Activated CD8-positive, alpha-beta memory T cell treated with anti-CD3 and anti-CD28 coated beads for 24 hours (primary cell): ENCODE results near the gene COX6A1.
"Not testable (repeated sequence)": the region's sequence is repeated elsewhere in the genome, so short reads cannot be mapped to it uniquely, and the experiment has no call there.

ENCODE experiments used
- DNase-seq: peaks from one replicate; pipeline ENCODE4 v3.0.0-alpha.2; 2020

COX6A1 gene

GRCh38 chr12:120428597-120429229 lies 9.2 kb upstream of the COX6A1 start:
- no peak for DNase-seq

GRCh38 chr12:120429368-120429767 lies 8.5 kb upstream of the COX6A1 start:
- DNase-seq, result no peak

GRCh38 chr12:120432772-120433525 lies 5.0 kb upstream of the COX6A1 start:
- no peak for DNase-seq

GRCh38 chr12:120438495-120439198 lies 734 bp downstream of the COX6A1 start:
- DNase-seq, result no peak

- peak; percentile 83 for DNase-seq
Measured at GRCh38 chr12:120439646-120440247, 1.8 kb downstream of the COX6A1 start.

GRCh38 chr12:120444676-120445075 lies 6.8 kb downstream of the COX6A1 start:
- DNase-seq, result no peak

GRCh38 chr12:120445911-120446843 lies 8.3 kb downstream of the COX6A1 start, which contains the start of the genes GATC and TRIAP1:
Gene GATC, plus strand, starts transcription at chr12:120446444. Its CDS starts 37 bp downstream, at chr12:120446481.
Gene TRIAP1, minus strand, starts transcription at chr12:120446384. Its CDS starts 12 bp downstream, at chr12:120446372.
- DNase-seq, result peak; percentile 97

- not testable (repeated sequence) for DNase-seq
Measured at GRCh38 chr12:120446844-120447178, 8.9 kb downstream of the COX6A1 start.

- DNase-seq, result no peak
Measured at GRCh38 chr12:120447992-120448391, 10.1 kb downstream of the COX6A1 start.

- DNase-seq, result not testable (repeated sequence)
Measured at GRCh38 chr12:120452524-120452923, 14.6 kb downstream of the COX6A1 start.

GRCh38 chr12:120453060-120453750 lies 15.3 kb downstream of the COX6A1 start:
- DNase-seq, result no peak

GRCh38 chr12:120453977-120454376 lies 16.1 kb downstream of the COX6A1 start:
- no peak for DNase-seq

- no peak for DNase-seq
Measured at GRCh38 chr12:120455302-120455701, 17.4 kb downstream of the COX6A1 start.

- no peak for DNase-seq
Measured at GRCh38 chr12:120457133-120457532, 19.2 kb downstream of the COX6A1 start.

GRCh38 chr12:120460157-120460556 lies 22.2 kb downstream of the COX6A1 start:
- DNase-seq, result no peak

- DNase-seq, result no peak
Measured at GRCh38 chr12:120462099-120462640, 24.3 kb downstream of the COX6A1 start.

GRCh38 chr12:120463712-120464111 lies 25.8 kb downstream of the COX6A1 start:
- no peak for DNase-seq

- no peak for DNase-seq
Measured at GRCh38 chr12:120465756-120466155, 27.8 kb downstream of the COX6A1 start.

- peak; percentile 72 for DNase-seq
Measured at GRCh38 chr12:120466560-120467315, 28.8 kb downstream of the COX6A1 start.

- DNase-seq, result no peak
Measured at GRCh38 chr12:120467439-120467838, 29.5 kb downstream of the COX6A1 start.
